GM19240 (cell line): ENCODE results near the gene RPL31.

Source experiments
- DNase-seq: peaks from one replicate; pipeline ENCODE4 v3.0.0; 2011; ENCODE audit warnings: low spot score; ENCODE audit not compliant: insufficient read length

Gene RPL31

GRCh38 chr2:101001691-101002561, at the start of gene RPL31:
TSS of gene RPL31 (plus strand) at chr2:101002289. CDS start at chr2:101002702, 413 bp downstream.
- DNase-seq, result peak; percentile 97

GRCh38 chr2:100952512-100952911, 49.6 kb upstream of the RPL31 start:
- DNase-seq, result no peak

GRCh38 chr2:100953406-100954043, 48.6 kb upstream of the RPL31 start:
- no peak for DNase-seq

DNA sequence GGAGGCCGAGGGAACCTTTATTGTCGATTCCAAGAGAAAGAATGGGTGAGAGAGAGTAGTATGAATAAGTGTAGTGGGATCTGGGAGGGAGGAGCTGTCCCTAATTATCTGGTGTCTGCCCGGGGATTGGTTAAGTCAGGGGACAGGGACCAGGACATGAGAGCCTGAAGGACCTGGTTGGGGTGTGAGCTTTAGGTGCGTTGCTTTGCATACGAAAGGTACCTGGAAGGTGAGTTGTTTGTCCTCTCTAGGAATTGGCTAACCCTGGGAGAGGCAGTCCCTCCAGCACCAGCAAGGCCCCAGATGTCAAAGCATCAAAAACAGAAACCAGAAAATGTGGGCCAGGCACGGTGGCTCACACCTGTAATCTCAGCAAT, 48.1 kb upstream of the RPL31 start:
- no peak for DNase-seq

DNA sequence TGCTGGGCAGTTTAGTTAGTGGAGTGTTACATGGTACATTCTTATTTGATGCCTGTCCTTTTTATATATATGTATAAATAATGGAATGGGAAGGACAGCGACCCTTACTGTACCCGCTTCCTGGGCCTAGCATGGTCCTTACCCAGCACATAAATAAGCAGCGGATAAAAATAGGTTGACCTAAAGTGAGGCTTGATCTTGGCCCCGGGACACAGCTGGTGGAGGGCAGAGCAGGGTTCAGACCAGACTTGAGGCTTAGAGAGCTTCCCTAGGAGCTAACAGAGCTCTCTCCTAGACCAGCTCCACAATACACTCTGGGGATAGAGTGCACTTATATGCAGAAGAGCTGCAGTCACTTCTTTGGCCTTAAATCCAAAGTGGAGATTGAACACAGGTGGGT, 46.9 kb upstream of the RPL31 start:
- no peak for DNase-seq

DNA sequence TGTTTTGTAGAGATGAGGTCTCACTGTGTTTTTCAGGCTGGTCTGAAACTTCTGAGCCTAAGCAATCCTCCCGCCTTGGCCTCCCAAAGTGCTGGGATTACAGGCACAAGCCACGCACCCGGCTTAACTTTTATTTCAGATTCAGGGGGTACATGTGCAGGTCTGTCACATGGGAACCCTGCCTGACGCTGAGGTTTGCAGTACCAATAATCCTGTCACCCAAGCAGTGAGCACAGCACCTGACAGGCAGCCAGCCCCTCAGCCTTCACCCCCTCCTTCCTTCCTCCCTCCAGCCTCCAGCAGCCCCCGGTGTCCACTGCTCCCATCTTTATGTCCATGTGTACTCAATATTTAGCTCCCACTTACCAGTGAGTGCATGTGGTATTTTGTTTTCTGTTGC, 46.0 kb upstream of the RPL31 start:
- no peak for DNase-seq

GRCh38 chr2:100957996-100958653, 44.0 kb upstream of the RPL31 start:
- DNase-seq, result no peak

DNA sequence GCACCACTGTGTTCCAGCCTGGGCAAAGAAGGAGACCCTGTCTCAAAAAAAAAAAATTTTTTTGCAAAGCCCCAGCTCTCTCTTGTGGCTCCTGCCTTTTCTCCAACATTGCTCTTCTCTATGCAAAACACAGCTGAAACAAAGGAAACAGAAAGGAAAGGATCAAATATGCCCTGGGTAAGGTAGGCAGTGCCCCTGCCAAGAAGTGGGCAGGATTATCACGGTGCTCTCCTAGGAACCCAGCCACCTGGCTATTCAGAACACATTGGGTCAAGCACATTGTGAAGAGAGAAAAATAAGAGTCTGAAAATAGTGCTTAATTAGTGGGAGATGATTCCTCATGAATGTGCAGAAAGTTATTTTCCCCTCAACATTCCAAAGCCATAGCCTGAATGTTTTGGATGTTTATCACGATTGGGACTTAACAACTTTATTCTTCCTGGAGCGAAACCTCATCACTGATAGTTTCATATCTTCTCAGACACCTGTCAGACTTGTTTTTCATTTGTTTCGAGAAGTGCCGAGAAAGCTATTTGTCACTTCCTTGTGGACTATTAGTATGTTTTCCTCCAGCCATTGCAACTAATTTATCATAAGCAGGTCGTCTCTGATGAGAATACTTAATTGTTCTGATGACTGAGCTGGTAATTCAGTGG, 42.7 kb upstream of the RPL31 start:
- DNase-seq, result no peak

DNA sequence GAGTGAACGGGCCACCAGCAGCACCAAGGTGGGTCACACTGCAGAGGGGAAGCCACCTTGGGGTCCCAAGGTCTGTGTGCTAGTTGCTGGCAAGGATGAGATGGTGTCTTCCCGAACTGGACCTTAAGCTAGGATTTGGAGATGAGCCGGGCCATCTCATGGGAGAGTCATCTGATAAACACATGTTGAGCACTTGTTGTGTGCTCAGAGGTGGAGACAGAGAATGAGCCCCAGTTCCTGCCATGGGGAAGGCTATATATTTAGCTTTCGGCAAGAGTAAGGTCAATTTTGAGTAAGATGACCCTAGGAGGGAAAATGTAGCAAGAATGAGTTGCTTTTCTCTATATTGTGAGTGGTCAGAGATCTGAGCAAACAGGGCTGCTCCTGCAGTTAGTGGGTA, 41.4 kb upstream of the RPL31 start:
- DNase-seq, result no peak

DNA sequence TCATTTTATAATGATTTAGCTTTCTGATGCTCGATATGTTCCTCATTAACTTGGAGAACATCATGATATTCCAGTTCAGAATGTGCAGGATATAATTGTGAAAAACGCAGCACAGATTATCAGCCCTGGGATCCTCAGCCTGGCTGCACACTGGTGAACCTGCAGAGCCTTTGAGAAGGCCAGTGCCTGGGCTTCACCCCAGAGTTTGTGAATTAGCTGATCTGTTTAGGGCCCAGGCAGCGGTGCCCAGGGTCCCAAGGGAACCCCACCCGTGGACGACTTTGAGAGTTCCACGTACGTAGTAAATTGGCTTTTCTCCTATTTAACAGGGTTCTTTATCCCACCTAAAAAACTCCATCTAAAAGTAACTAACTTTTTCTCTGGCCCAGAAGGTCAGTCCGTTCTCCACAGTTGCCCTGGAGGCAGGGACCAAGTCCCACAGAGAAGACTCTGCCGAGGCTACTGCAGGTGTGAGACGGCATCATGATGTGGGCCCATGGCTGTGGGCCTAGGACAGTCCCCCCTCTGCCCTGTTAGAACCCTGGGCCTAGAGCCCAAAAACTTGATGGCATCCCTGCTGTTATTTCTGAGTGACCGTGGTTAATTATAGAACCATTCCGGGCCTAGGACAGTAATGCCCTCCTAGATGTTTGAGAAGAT, 39.6 kb upstream of the RPL31 start:
- no peak for DNase-seq

GRCh38 chr2:100963026-100963375, 39.1 kb upstream of the RPL31 start:
- DNase-seq, result no peak

GRCh38 chr2:100964222-100964621, 37.9 kb upstream of the RPL31 start:
- no peak for DNase-seq

DNA sequence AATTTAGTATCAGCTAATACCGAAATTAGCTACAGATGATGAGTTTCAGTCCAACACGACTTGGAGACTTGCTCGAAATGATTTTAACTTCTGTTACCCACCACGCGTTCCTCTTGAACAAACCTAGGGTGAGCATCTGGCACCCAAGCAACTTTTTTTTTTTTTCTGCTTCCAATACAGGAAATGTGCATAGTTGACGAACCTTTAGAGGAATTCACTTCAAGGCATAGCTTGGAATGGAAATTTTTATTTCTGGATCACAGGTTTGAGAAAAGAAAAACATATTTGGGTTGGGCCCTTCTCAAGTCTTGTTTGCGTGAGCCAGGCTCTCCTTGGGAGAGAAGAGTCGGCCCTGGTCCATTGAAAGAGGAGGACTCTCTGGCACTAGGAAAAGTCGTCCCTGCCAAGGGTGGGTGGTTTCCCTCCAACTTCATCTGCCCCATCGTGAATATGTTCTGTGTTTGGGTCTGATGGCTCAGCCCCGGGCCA, 37.4 kb upstream of the RPL31 start:
- DNase-seq, result no peak

DNA sequence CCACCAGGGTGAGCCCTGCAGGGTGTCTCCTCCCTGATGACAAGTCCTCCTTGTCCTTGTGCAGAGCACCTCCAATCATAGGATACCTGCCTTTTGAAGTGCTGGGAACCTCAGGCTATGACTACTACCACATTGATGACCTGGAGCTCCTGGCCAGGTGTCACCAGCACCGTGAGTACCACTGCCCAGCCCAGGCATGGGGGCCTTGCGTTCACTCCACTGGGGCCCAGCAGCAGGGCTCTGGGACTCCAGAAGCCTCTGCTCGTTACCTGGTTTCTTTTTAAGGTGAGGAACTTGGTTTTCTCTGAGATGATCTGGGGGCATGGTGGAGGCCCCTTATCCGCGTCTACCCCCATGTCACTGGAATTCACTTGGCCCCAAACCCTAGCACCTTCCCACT, 36.5 kb upstream of the RPL31 start:
- DNase-seq, result no peak

GRCh38 chr2:100967716-100968115, 34.4 kb upstream of the RPL31 start:
- DNase-seq, result no peak

- no peak for DNase-seq
Observed at GRCh38 chr2:100968146-100969145, 33.6 kb upstream of the RPL31 start.

GRCh38 chr2:100969998-100970397, 32.1 kb upstream of the RPL31 start:
- no peak for DNase-seq

GRCh38 chr2:100971221-100971620, 30.9 kb upstream of the RPL31 start:
- DNase-seq, result no peak

GRCh38 chr2:100972452-100972851, 29.6 kb upstream of the RPL31 start:
- no peak for DNase-seq
